BJ (cell line): ENCODE results near the gene FOXP1. TPM values are rescaled to one million over a fixed set of nuclear protein-coding genes. Genes with fewer than 3 reads are reported as not detected.

Experiments
- CTCF ChIA-PET: fragments of 350-600 bp; formaldehyde crosslinking; extraction: SDS; loops from one replicate; lab custom pipeline; 2021; ENCODE audit warnings: antibody characterized with exemption, inconsistent platforms; lab: Yijun Ruan, JAX
- POLR2A ChIA-PET: fragments of 300-600 bp; sonication (Branson Sonifier 250); formaldehyde crosslinking; extraction: SDS; loops from one replicate; lab custom pipeline; 2021; ENCODE audit warnings: antibody characterized with exemption; lab: Charles Lee
- DNase-seq: peaks from one replicate; pipeline ENCODE4 v3.0.0-alpha.2; 2011; ENCODE audit warnings: low read depth
- H3K27me3 ChIP-seq: 2 replicates; pipeline ENCODE4 v1.6.0; 2011; ENCODE audit warnings: low read length; ENCODE audit not compliant: control insufficient read depth, insufficient read depth
- H3K36me3 ChIP-seq: 2 replicates; pipeline ENCODE4 v1.5.1; 2011; ENCODE audit warnings: low read length; ENCODE audit not compliant: control insufficient read depth, insufficient read depth
- H3K4me3 ChIP-seq: 2 replicates; pipeline ENCODE4 v1.5.1; 2011; ENCODE audit warnings: low read depth, mild to moderate bottlenecking, control low read depth, low read length
- polyA plus RNA-seq: library from polyadenylated mRNA; depleted of rRNA; stranded (reverse); fragments of >200 nt; gene quantifications from 2 replicates; pipeline ENCODE4 v1.2.3, GENCODE V29; 2011
- TF ChIP-seq, protein P1 (sequence below): IDR thresholded peaks from 2 replicates; pipeline ENCODE4 v1.5.1; 2011; ENCODE audit warnings: low read depth, mild to moderate bottlenecking, control low read depth, inconsistent platforms, low read length, moderate library complexity; ENCODE audit not compliant: insufficient read depth

FOXP1 gene
- polyA plus RNA-seq, 1 experiment: 37.0 TPM

DNA sequence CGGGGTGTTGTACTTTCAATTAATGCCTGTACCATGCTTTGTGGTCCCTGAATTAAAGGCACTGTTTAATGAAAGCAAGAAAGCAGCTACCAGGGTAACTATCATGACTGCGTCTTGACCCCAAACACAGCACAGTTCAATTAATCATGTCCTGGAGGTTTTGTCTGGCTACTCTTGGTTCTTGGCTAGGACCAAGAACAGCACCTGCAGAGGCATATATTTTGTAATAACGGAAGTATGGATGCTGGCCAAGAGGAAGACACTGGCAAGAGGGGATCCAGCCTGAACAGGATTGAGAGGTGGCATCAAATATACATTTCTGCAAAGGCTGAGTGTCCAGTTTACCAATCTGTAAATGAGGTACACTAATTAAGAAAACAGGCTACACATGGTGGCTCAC is 119.9 kb downstream of the FOXP1 start:
- DNase-seq: no peak
- ChIA-PET CTCF (interaction anchor here (0.6 to 1.6 kb wide), 2 partner anchors 16 to 121 kb away, joined by 3 to 4 read pairs; no protein-coding TSS in a partner anchor), POLR2A (interaction anchor here (0.7 kb wide), 1 partner anchor 32 kb away, joined by 9 read pairs; no protein-coding TSS in a partner anchor)
- H3K4me3 ChIP-seq: no peak overlapping the region
- TF ChIP-seq, protein P1, sequence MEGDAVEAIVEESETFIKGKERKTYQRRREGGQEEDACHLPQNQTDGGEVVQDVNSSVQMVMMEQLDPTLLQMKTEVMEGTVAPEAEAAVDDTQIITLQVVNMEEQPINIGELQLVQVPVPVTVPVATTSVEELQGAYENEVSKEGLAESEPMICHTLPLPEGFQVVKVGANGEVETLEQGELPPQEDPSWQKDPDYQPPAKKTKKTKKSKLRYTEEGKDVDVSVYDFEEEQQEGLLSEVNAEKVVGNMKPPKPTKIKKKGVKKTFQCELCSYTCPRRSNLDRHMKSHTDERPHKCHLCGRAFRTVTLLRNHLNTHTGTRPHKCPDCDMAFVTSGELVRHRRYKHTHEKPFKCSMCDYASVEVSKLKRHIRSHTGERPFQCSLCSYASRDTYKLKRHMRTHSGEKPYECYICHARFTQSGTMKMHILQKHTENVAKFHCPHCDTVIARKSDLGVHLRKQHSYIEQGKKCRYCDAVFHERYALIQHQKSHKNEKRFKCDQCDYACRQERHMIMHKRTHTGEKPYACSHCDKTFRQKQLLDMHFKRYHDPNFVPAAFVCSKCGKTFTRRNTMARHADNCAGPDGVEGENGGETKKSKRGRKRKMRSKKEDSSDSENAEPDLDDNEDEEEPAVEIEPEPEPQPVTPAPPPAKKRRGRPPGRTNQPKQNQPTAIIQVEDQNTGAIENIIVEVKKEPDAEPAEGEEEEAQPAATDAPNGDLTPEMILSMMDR: no peak
- H3K27me3 ChIP-seq: no peaks in the 10 kb centered on the region
- H3K36me3 ChIP-seq: no peaks in the 10 kb centered on the region

DNA sequence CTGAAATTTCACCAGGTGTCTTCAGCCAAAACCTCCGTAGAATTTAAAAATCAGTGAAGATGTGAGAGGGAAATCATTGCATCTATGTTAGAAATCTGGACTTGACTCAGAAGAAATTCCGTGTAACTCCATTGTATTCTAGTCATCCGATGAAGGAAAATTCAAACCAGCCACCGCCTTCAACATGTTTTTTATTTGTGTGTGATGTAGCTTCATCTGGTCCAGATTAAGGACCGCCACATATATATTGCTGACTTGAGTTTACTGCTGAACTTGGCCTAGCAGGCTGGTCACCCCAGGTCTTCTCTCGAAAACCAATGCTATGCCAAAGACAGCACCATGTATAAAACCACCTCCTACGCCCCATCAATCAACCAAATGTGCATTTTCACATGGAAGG is 120.9 kb downstream of the FOXP1 start:
- DNase-seq: no peak
- ChIA-PET POLR2A (no interaction called here), CTCF (interaction anchor here (1.6 kb wide), 1 partner anchor 17 kb away, joined by 4 read pairs; no protein-coding TSS in a partner anchor)
- TF ChIP-seq, protein P1: no peak
- Histone ChIP-seq H3K27me3 (no peaks in the 10 kb centered on the region), H3K4me3 (no peak overlapping the region), H3K36me3 (no peaks in the 10 kb centered on the region)

DNA sequence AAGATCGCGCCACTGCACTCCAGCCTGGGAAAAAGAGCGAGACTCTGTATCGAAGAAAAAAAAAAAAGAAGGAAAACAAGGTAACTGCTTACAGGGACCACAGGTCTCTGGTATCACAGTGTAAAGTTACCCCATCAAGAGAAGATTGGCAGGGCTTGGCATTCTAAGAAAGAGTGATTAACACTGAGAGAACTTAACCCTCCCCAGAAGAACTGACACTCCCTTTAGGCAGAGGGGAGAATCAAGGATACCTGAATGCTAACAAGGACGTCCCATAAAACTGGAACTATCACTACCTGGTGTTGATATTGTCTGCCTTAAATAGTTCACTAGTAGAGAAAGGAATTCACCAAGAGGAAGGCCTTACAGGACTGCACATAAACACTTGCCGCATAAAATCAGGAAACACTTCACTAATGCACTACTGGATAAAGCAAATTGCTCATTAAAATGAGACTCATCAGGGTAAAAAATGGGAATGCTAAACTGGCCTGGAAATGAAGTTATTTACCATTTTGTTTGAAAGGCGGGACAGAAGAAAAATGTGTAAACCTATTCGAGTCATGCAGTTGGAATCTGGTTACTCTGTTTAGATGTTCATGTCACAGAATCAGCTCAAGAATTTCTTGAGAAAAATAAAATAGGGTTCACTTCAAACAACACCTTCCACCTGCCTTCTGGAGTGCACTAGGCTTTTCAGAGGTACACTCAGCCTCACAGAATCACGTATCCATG is 121.6 kb downstream of the FOXP1 start:
- TF ChIP-seq, protein P1: no peak
- H3K4me3 ChIP-seq: no peak overlapping the region
- no peak for DNase-seq
- no peaks in the 10 kb centered on the region for H3K27me3 ChIP-seq
- ChIA-PET POLR2A (no interaction called here), CTCF (interaction anchor here (1.6 kb wide), 1 partner anchor 18 kb away, joined by 4 read pairs; no protein-coding TSS in a partner anchor)
- H3K36me3 ChIP-seq: no peaks in the 10 kb centered on the region

DNA sequence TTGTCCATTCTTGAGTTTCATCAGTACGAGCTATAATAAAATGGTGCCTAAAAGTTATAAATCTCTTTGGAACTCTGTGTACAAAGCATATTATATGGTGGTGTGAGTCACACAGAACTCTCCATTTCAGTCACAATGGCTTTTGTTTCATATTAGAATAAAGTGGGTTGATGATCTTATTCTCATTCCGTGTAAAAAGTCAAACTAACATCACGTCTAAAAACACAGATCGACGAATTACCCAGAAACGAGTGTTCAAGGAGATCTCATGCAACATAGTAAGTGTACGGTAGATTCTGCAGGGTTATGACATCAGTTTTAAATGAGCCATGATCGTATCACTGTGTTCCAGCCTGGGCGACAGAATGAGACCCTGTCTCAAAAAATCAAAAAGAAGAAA is 122.4 kb downstream of the FOXP1 start:
- Histone ChIP-seq H3K27me3 (no peaks in the 10 kb centered on the region), H3K4me3 (no peak overlapping the region), H3K36me3 (no peaks in the 10 kb centered on the region)
- TF ChIP-seq, protein P1: no peak
- ChIA-PET POLR2A (interaction anchor here (0.6 kb wide), 1 partner anchor 27 kb away, joined by 3 read pairs; no protein-coding TSS in a partner anchor), CTCF (interaction anchor here (1.0 to 1.3 kb wide), 2 partner anchors 9 to 12 kb away, joined by 3 to 4 read pairs; no protein-coding TSS in a partner anchor)
- DNase-seq: no peak

DNA sequence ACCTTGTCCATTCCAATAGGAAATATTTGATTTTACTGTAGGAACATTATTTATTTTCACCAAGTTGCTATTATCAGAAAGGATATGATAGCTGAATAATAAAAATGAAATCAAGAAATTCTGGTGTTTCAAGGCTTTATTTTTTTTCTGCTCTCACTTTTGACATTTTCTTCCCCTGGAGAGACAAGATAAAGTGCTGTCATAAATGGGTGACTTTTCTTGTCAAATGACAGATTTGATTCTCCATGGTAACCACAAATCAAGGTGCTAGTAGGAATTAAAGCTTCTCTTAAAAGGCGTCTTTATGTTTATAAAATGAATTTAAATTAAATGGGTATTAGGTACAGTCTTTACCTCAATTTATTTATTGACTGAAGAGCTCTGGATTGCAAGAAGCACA is 124.6 kb downstream of the FOXP1 start:
- TF ChIP-seq, protein P1: no peak
- no peaks in the 10 kb centered on the region for H3K36me3 ChIP-seq
- H3K27me3 ChIP-seq: no peaks in the 10 kb centered on the region
- ChIA-PET POLR2A (interaction anchor here (0.6 to 0.8 kb wide), 2 partner anchors 12 to 1364 kb away, joined by 3 to 4 read pairs; no protein-coding TSS in a partner anchor), CTCF (interaction anchor here (1.2 kb wide), 1 partner anchor 10 kb away, joined by 3 read pairs; no protein-coding TSS in a partner anchor)
- no peak overlapping the region for H3K4me3 ChIP-seq
- DNase-seq: no peak
